Stimulated activated CD4-positive, alpha-beta T cell treated with anti-CD3 and anti-CD28 coated beads, Interleukin-12 subunit alpha, Interleukin-12 subunit beta, amount 100 ng/mL, for 24 hours (primary cell): ENCODE measurements around the gene SFTPB.

ENCODE experiments used
- DNase-seq, 2 experiments: peaks; one replicate each; pipeline ENCODE4 v3.0.0-alpha.2; 2020; ENCODE audit warnings: low read depth in 2 of 2

Gene SFTPB

GRCh38 chr2:85702800-85703199 lies 34.8 kb upstream of the SFTPB start:
- DNase-seq, result no peak

- DNase-seq, result no peak
These were observed 34.2 kb upstream of the SFTPB start for GRCh38 chr2:85702172-85702571.

GRCh38 chr2:85699325-85699724 lies 31.3 kb upstream of the SFTPB start:
- no peak for DNase-seq

GRCh38 chr2:85698880-85699254 lies 30.9 kb upstream of the SFTPB start:
- DNase-seq, result no peak

GRCh38 chr2:85698184-85698879 lies 30.3 kb upstream of the SFTPB start:
- DNase-seq, result no peak

- no peak for DNase-seq
These were observed 29.7 kb upstream of the SFTPB start for GRCh38 chr2:85697716-85698115.

GRCh38 chr2:85697096-85697495 lies 29.1 kb upstream of the SFTPB start:
- no peak for DNase-seq

GRCh38 chr2:85695691-85696668 lies 28.0 kb upstream of the SFTPB start:
- no peak for DNase-seq

- no peak for DNase-seq
These were observed 27.1 kb upstream of the SFTPB start for GRCh38 chr2:85695121-85695520.

- no peak for DNase-seq
These were observed 26.3 kb upstream of the SFTPB start, which contains the start of gene GNLY for GRCh38 chr2:85694052-85695025. TSS of gene GNLY (plus strand) at chr2:85694358. CDS start at chr2:85694419, 61 bp downstream.

GRCh38 chr2:85692039-85692645 lies 24.1 kb upstream of the SFTPB start:
- no peak for DNase-seq

GRCh38 chr2:85690932-85691331 lies 22.9 kb upstream of the SFTPB start:
- no peak for DNase-seq

GRCh38 chr2:85684806-85685205 lies 16.8 kb upstream of the SFTPB start:
- DNase-seq, result no peak

- DNase-seq, result no peak
These were observed 16.4 kb upstream of the SFTPB start for GRCh38 chr2:85684380-85684779.

GRCh38 chr2:85682378-85682777 lies 14.4 kb upstream of the SFTPB start:
- no peak for DNase-seq

- DNase-seq, result no peak
These were observed 13.8 kb upstream of the SFTPB start for GRCh38 chr2:85681776-85682175.

GRCh38 chr2:85681372-85681763 lies 13.4 kb upstream of the SFTPB start:
- no peak for DNase-seq

- DNase-seq, result no peak
These were observed 12.8 kb upstream of the SFTPB start for GRCh38 chr2:85680707-85681371.

- DNase-seq, result peak; percentile 52 to 72
These were observed 11.0 kb upstream of the SFTPB start for GRCh38 chr2:85678794-85679672.

- no peak for DNase-seq
These were observed 10.4 kb upstream of the SFTPB start for GRCh38 chr2:85678377-85678776.
